Measurements from ENCODE around the gene TRIM49D1.
"Not testable (repeated sequence)": the region's sequence is repeated elsewhere in the genome, so short reads cannot be mapped to it uniquely, and the experiment has no call there.

TRIM49D1 gene, protein sequence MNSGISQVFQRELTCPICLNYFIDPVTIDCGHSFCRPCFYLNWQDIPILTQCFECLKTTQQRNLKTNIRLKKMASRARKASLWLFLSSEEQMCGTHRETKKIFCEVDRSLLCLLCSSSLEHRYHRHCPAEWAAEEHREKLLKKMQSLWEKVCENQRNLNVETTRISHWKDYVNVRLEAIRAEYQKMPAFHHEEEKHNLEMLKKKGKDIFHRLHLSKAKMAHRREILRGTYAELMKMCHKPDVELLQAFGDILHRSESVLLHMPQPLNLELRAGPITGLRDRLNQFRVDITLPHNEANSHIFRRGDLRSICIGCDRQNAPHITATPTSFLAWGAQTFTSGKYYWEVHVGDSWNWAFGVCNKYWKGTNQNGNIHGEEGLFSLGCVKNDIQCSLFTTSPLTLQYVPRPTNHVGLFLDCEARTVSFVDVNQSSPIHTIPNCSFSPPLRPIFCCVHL

DNA sequence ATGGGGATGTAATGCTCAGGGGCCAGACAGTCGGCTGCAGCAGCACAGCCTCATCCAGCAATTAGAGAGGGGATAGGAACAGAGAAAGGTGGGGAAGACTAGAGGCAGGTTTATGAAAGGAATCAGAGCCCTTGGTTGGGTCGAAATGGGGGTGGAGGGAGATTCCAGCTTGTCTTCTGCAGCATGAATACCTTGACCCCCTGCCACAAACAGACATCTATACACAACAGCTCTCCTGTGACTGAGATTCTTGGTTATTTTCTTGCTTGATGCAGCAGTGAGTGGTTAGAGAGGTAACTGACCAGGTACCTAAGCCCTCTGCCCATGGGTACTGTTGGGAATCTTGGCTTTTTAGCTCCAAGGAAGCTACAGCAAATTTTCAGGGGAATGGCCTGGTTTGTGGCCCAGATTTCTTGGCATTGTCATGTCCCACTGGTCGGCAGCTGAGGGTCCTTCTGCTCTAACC lies at the start of gene TRIM49D1:
TRIM49D1 (minus strand) TSS at position 51 of the 466 bp plus-strand sequence. CDS start 4,535 bp downstream, outside the sequence.
- DNase-seq = no peak

DNA sequence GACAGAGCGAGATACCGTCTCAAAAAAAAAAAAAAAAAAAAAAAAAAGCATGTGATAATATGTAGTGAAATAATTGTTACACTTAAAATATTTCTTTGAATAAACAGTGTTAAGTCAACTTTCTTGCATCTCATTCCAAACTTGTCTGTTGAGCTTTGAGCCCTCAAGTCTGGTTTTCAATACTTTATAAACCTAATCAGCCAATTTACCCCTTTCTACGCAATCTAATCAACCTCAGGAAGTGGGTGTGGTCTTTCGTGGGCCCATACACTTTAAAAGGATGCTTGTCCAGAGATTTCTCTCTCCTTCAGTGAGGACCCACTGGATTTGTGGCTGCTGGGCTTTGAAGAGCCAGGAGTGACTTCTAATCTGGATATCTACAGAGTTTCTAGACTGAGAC lies 43.7 kb upstream of the TRIM49D1 start, which contains the start of gene TRIM64:
TRIM64 (plus strand) TSS at position 301 of the 400 bp plus-strand sequence. CDS start 2,467 bp downstream, outside the sequence.
- not testable (repeated sequence) for DNase-seq

GRCh38 chr11:89960833-89961232 lies 38.8 kb upstream of the TRIM49D1 start:
- not testable (repeated sequence) for DNase-seq

DNA sequence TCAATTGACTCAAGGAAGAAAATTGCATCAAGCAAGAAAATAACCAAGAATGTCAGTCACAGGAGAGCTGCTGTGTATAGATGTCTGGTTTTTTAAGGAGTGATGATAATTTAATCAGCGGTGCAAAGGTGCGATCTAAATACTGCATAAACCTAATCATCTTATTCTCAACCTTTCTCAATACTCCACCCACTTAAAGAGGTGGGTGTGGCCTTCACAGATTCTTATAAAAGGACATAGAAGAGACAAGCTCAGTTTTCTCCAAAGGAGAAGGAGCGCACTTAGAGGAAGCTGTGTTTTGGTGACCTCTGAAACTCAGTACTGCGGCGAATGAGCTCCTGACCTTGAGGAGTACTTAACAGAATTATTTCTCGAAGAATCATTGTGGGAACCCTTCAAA lies 1.7 kb upstream of the TRIM49D1 start, which contains the start of gene TRIM49D2:
TRIM49D2 (plus strand) TSS at position 301 of the 400 bp plus-strand sequence. CDS start 2,698 bp downstream, outside the sequence.
- DNase-seq = not testable (repeated sequence)

GRCh38 chr11:89900809-89901208 lies 21.2 kb downstream of the TRIM49D1 start:
- DNase-seq = not testable (repeated sequence)

DNA sequence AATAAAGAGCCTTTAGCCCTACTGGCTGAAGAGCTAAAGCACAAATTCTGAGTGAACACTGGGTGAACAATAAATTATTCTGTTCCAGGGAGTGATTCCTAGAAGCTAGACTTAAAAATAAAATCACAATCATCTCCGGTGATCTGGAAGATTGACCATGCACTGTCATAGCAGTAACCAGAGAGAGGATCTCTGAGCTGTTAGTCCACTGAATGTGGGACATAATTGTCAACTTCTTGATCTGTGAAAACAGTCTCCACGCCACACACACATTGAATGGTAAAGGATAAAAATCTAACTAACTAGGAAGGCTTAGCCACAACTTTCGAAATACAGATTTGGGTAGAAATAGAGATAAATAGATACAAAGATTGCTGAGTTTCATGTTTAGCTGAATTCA lies 28.8 kb downstream of the TRIM49D1 start:
- DNase-seq = not testable (repeated sequence)

GRCh38 chr11:89877511-89877910 lies 44.5 kb downstream of the TRIM49D1 start:
- DNase-seq = not testable (repeated sequence)

DNA sequence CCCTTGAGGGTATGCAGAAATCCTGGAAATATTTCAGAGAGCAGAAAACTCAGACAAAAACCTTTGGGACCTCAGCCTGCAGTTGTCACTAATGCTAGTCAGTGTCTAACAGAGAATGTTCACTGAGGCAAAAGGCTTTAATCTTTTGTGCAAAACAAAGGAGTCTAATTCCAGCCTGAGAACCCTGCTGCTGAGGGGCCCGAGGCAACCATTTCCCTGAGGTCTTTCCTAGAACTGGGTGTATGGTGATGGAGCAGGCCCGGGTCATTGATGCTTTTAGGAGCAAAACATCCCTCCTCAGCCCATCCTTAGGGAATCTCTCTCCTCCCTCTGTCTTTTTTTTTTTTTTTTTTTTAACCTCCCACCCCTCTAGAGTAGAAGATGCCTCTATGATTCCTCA lies 49.5 kb downstream of the TRIM49D1 start:
- DNase-seq = not testable (repeated sequence)

DNA sequence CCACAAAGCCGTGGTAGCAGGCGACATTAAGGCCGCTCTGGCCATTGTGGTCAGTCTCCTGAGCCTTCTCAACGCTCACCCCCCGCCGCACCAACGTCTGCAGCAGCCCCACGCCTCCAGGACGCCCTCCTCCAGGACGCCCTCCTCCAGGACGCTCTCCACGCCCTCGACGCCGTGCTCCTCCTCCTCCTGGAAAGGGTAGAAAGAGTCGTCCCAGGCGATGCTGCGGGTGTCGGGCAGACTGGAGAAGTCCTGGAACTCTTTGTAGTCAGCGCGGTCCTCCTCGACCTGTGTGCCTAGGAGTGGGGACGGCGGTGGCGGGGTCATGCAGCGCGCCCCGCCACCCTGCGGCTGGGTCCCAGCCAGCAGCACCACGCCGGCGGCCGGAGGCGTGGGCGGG lies 56.8 kb downstream of the TRIM49D1 start:
- DNase-seq = not testable (repeated sequence)

DNA sequence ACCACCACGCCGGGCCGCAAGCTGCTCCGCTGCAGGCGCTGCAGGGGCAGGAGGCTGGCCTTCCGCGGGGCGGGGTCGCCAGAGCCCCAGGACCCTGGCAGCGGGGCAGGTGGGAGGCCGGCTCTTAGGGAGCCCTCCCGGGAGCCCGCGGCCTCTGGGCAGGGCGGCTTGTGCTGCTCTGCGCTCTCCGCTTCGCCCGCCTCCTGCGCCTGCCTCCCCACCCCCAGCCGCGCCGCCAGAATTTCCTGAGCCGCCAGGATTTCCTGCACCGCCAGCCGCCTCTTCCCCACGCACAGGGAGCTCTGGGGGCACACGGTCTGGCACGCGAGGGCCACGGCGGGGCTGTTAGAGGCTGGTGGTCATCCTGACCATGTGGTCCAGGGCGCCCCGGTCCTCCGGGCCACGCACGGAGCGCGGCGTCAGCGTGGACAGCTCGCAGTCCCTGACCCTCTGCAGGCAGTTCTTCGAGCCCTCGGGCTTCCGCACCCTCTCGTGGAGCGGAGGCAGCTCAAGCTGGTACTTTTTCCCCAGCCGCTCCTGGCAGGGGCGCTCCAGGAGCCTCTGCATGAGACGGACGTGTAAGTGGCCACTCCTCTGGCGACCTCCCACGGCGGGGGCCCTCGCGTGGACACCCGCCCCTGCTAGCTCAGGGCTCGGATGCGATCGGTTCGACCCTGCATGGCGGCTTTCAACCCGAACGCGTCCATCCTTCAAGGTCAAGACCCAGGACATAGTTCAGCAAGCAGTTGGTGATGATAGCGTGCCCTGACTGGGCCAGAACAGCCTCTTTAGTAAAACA lies 57.9 kb downstream of the TRIM49D1 start:
- not testable (repeated sequence) for DNase-seq
